Brain microvascular endothelial cell (primary cell): ENCODE measurements around the gene ESRRB.

Source experiments
- DNase-seq: peaks from one replicate; pipeline ENCODE4 v3.0.0-alpha.2; 2020
- H3K27ac ChIP-seq: fragments of 250-450 bp; sonication (Bioruptor Pico); 2 replicates; pipeline ENCODE4 v1.5.1; 2020; ENCODE audit warnings: mild to moderate bottlenecking, moderate library complexity
- H3K27me3 ChIP-seq: fragments of 250-450 bp; sonication (Bioruptor Pico); replicated peaks from 2 replicates; pipeline ENCODE4 v1.5.1; 2020; ENCODE audit warnings: mild to moderate bottlenecking
- H3K36me3 ChIP-seq: fragments of 250-450 bp; sonication (Bioruptor Pico); replicated peaks from 2 replicates; pipeline ENCODE4 v1.5.1; 2020; ENCODE audit warnings: mild to moderate bottlenecking
- H3K4me3 ChIP-seq: 2 replicates; pipeline ENCODE4 v1.5.1; 2011; ENCODE audit warnings: low read depth, mild to moderate bottlenecking, control low read depth, low read length, moderate library complexity
- CTCF ChIP-seq: IDR thresholded peaks from 2 replicates; pipeline ENCODE4 v1.5.1; 2011; ENCODE audit warnings: low read depth, mild to moderate bottlenecking, moderate library complexity, low read length, control low read depth, inconsistent platforms; ENCODE audit errors: missing control alignments
- in situ Hi-C: cut with HindIII; loops from 2 replicates; pipeline ENCODE4 v1.10.0; 2017; ENCODE audit warnings: low sequenced_read_pairs, low pct_ligation_motif_present

ESRRB gene

DNA sequence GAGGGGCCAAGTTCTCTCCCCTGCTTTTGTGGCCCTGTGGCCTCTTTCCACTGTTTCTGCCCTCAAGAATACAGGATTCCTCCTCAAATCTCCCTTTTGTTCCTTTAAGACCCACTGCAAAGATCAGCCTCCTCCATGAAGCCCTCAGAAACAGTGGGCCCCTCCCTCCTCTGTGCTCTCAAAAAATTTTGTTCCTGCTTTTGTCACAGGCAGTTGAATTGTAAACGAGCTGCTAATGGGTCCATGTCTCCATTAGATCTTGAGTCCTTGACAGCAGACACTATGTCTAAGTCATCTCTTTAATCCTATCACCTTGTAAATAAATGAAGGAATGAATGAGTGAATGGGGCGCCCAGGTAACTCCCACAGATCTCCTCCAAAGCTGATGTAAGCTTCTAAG, 175.2 kb downstream of the ESRRB start:
- Histone ChIP-seq H3K27ac (no peak overlapping the region), H3K36me3 (no peaks in the 10 kb centered on the region), H3K4me3 (no peak overlapping the region), H3K27me3 (no peaks in the 10 kb centered on the region)
- TF ChIP-seq CTCF = no peak
- no peak for DNase-seq
- in situ Hi-C loops = no loop called here
